Epithelial cell of prostate (primary cell): ENCODE results near the gene ADAMTS2.

Experiments
- DNase-seq: peaks from one replicate; pipeline ENCODE4 v3.0.0-alpha.2; 2011; ENCODE audit warnings: low read depth, low spot score
- H3K27ac ChIP-seq: fragments of 450-650 bp; 2 replicates; pipeline ENCODE4 v1.5.1; 2017; ENCODE audit warnings: mild to moderate bottlenecking

Gene ADAMTS2

DNA sequence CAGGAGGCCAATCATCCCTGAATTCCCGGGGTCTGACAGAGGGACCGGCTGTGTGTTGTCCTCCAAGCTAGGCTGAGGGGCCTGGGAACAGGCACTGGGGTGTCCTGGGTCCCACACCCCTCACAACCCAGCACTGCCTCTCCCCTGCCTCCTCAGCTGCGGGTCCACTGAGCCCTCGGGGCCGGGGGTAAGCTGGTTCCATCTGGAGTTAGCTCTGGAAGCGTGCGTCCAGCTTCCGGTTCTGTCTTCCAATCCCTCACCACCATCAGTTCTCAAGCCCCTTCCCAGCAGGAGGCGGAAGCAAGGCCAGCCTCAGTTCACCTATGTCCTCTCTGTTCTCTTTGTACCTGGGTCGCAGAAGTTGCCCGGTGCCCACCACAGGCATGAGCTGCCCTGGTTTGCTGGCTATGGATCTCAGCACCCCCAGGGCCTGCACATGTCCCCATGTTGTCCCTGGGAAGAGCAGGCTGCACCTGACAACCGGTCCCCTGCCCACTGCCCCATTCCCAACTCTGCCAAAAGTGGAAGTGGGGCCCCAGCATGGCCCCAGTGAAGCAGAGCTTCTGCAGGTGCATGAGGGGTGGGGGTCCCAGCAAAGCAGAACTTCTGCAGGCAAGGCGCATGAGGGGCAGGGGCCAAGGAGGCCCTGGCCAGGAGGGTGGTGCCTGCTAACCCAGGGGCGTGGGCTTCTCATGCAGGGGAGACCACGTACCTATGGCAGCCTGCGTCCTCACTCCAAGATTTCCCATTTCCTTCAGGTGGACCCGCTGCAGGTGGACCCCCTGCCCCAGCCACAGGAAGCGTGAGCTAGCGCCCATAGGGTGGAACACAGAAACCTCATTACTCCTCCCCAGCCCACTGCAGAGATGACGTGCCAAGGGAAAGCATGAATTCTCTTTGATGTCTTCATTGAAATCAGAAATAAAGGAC, 173.2 kb downstream of the ADAMTS2 start:
- H3K27ac ChIP-seq, result no peak overlapping the region
- DNase-seq, result no peak

DNA sequence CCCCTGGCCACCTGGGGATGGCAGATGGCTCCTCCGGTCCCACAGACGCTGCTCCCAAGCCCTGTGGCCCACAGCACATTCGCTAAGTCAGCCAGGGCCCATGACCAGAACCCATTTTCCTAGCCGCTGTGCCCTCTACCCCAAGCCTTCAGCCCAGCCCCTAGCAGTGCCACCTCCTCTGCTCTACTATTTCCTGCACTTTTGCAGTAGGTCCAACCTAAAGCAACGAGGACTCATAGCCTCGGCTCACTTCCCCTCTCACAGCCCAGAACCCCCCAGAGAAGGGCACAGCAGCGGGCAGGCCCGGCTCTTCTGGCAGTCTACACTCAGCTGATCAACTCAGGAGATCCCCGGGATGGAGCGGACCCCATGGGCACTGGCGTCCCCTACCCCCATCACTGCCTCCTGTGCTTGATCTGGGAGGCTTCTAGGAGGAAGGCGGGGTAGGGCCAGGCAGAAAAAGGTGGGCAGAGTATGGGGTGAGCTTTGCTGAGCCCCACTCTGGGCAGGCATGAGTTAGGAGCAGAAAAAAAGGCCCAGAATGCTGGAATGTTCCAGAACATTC, 173.9 kb downstream of the ADAMTS2 start:
- no peak overlapping the region for H3K27ac ChIP-seq
- DNase-seq, result no peak

DNA sequence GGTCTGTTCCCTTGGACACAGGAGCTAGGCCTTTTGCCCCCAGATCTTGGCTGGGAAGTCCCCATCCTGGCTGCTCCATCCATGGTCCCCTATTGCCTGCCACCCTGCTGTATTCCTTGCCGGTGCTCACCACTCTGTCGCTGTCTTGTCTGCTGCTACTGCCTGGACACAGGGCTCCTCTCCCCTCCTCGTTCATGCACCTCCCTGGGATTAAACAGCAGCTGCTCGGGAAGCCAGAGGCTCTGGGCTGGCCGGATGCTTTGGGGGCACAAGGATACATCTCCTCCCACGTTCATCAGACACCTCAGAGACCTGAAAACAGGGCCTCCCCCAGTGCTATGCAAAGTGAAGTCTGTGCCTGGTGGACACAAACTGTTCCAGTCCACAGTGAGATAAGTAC, 174.7 kb downstream of the ADAMTS2 start:
- DNase-seq, result no peak
- no peak overlapping the region for H3K27ac ChIP-seq

DNA sequence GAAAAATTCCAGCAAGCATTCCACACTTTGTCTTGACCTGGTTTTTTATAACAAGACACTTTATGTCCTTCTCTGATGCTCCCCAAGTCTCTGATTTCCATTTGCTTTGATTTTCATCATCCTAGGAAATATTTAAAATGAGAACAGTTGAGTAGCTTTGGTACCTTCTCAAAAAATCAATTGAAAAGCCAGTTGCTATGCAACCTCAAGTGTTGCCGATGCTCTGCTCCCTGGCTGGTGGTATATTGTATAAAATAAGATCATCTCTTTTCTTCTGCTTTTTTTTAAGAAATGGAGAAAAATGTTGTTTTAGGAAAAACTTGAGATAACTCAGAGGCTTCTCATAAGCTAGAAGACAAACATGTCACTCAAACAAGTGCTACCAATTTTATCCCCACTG, 175.4 kb downstream of the ADAMTS2 start:
- no peak for DNase-seq
- H3K27ac ChIP-seq, result no peak overlapping the region

DNA sequence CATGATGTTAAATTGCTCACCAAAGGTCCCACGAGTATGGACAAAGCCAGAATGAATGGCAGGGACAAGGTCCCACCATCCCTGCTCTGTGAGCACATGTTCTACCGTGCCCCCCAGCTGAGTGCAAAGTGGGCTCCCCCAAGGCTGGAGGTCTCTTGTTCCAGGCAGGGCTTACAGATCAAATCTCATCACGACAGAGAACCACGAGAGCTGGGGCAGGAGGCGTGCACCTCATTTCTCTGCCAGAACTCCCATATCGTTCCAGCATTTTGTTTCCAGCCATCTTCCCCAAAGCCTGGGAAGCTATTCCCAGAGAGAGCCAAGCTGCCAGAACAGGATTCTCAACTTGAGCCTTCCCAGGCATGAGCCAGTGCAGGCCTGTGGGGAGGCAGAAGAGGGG, 176.6 kb downstream of the ADAMTS2 start:
- no peak for DNase-seq
- H3K27ac ChIP-seq, result no peak overlapping the region

DNA sequence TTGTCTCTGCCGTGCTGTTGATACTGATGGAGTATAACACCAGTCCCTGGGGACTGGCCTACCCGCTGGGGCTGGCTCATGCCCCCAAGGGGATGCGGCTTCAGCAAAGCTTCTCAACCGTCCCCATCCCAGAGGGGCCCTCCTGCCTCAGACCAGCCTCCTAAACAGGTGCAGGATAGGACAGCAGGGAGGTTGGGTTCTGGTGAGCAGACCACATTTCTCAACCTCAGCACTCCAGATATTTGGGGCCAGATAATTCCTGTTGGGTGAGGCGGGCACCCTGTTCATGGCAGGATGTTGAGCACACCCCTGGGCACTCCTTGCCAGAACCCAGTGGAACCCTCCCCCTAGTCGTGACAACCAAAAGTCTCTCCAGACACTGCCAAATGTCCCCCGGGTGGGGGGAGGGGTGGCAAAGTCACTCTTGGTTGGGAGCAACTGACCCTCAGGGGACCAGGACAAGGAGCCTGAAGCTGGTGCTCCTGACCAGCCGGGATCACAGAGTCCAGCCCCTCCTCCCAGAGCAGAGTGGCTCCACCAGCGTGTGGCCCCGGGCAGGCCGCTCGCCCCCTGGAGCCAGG, 177.3 kb downstream of the ADAMTS2 start:
- no peak for DNase-seq
- H3K27ac ChIP-seq, result no peak overlapping the region

DNA sequence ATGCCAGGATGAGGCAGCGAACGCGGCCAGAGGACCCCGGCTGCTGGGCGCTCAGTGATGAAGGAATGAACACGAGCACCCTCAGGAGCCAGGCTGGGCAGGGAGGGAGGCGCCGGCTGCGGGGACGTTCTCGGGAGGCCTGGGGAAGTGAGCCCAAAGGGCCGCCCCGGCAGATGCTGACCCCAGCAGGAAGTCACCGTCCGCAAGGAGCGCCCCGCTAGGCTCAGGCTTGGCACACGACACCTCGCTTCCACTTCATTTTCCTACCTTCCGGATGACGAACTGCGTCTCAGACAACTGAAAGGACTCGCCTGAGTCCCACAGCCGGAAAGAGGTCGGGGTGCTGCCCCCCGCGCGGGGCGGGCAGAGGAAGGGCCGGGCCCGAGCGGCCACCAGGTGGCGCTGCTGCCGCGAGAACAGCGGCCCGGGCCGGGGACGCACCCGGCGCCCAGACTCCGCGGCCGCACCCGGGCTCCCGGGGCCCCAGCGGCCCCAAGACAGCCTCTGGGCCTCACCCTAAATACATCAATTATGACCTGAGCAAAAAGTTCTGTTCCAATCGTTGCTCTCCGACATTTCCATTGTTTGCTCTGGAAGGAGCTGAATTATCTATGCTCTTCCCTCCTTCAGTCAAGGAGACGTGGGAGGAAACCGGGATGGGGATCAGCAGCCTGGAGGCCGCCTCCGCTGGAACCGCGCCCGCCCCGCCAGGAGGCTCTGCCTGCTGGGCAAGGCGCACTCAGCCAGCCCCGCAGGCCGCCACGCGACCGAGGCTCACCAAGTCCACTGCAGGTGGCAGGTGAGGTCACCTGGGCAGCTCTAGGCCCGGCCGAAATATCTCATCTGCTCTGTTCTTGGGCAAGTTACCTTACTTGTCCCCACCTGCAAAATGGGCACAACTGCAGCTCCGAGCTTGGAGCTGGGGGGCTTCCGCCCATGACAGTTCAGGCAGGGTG, 178.1 kb downstream of the ADAMTS2 start:
- DNase-seq, result no peak
- H3K27ac ChIP-seq, result no peak overlapping the region

DNA sequence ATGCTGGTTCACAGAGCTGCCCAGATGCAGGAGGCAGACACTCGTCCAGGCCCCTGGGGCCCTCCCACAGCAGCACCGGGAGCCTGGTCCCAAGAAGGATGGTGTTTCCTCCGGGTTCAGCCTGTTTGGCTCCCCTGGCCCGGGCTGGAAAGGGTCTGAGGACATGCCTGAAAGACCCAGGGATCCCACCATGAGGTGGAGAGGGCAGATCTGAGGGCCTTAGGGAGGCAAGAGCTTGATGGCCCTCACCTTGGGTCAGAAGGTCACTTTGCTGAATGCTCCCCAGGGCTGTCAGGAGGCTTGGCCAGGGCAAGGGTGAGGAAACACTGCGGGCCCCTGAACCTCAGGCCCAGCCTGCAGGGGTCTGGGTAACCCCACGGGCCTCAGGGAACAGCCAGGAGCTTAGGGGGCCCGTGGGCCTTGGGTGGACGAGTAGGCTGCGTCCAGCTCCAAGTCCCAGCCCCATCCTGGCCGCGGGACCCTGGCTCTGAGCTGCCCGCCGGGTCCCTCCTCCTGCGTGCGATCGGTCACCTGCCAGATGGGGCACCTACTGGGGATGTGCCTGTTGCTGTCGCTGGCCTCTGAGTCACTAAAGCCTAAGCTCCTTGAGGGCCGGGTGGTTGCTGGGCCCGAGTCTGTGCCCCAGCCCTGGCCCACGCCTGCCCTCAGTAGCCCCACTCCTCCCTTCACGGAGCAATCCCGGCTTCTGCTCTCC, 178.9 kb downstream of the ADAMTS2 start:
- no peak for DNase-seq

DNA sequence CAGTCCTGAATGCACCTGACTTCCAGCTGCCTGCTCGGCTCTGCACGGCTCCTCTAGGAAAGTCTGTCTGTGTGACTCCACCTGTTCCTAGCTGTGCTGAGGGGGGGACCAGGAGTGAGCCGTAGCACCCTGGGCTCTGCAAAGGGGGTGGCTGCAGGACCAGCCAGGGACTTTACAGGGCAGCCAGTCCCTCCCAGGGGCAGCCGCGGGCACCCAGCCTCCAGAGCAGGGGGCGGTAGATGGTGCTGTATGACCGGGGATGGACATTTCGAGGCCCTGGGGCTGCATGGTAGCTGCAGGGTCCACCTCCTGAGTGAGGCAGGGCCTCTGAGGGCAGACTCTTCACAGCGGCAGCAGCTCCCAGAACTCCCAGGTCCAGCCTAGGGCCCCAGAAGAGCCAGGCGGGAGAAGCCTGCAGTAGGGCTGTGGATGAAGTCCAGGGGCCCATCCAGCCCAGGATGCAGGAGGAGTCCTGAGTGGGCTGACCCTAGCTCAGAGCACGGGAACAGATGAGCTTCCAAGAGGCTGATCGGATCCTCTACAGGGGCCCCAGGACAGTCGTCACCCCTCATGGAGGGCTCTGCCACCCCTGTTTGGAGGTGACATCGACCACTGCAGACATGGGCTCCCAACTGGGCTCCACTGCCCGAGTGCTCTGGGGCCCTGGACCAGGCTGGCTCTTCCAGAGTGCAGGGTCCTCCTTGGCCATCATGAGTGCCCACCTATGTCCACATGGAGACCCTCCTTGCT, 179.7 kb downstream of the ADAMTS2 start:
- DNase-seq, result no peak
- H3K27ac ChIP-seq, result no peak overlapping the region

More for the DNA sequence above, 178.9 kb downstream of the ADAMTS2 start:
- H3K27ac ChIP-seq, result no peak overlapping the region

DNA sequence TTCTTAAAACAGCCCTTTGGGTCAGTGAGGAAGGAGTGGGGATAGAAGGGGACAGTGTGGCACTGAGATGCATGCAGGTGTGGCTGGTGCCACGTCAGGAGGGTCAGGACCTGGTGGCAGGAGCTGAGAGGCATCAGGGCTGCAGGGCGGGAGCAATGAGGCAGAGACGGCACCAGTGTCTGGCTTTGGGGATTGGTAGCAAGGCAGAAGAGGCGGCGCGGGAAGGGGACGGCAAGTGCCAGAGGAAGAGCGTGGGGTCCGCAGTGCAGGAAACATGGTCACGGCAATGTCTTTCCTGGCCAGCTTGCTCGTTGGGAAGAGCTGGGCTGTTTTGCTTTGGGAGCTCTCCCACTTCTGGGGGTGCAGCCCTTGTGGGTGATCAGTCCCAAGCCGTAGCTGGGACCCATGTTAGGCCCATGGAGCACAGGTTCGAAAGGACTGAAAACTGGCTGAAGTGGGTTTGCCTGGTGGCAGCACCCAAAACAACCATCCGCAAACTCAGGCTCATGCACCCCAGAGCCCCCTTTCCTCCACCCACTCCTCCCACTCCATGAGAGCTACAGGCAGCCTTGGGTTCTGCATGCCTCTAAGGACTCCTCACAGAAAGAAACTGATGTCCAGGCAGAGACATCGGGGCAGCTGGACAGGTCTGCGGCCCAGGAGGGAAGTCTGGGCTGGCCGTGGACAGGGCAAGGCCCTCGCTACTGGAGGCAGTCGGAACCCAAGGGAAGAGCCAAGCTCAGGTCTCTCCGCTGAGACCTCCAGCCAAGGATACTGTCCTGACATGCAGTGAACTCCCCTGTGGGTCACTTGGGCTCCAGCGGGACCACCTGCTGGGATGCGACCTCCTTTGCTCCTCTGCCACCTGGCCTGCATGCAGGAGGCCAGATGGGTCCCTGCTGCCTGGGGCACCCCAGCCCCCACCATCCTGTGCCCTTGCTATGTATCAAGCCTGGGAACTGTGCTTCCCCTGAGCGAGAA, 180.6 kb downstream of the ADAMTS2 start:
- no peak for DNase-seq

DNA sequence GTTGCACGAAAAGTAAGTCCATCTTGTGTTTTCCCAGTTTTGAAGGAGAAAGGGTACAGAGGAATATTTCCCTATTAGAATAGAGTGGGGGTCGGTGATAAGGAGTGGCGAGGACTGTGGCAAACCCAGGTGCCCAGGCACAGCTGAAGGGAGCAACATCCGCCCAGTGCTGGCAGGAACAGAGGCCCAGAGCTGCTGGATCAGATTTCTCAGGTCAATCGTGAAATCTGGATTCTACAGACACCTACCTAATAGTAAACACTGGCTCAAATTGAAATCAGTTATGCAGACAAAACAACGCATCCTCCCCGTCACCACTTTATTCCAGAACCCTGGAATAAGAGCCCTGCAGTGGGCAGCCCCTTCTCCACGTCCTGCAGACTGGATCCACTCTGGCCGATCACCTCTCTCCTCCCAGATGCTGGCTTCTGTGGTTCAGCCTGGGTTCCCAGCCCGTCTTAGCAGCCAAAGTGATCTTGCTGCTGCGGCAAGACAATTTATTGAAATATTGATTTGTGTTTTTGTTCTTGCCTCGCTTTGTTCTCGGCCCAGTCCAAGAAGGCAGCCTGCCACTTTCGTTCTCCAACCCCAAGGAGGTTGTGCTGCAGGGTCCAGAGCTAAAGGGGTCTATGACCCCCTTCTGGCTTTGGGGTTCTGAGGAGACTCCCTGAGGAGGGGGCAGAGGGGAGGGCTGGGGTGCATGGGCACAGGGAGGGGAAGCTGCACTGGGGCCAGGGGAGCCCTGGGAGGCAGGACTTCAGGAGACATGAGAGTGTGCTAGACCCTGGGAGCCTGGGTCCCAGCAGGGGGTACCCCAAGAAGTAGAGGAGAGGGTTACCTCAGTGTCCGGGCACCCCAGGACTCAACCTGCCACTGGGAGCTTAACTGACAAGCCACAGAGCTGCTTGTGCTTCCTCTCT, 181.8 kb downstream of the ADAMTS2 start:
- no peak overlapping the region for H3K27ac ChIP-seq

More for the DNA sequence above, 180.6 kb downstream of the ADAMTS2 start:
- no peak overlapping the region for H3K27ac ChIP-seq

DNA sequence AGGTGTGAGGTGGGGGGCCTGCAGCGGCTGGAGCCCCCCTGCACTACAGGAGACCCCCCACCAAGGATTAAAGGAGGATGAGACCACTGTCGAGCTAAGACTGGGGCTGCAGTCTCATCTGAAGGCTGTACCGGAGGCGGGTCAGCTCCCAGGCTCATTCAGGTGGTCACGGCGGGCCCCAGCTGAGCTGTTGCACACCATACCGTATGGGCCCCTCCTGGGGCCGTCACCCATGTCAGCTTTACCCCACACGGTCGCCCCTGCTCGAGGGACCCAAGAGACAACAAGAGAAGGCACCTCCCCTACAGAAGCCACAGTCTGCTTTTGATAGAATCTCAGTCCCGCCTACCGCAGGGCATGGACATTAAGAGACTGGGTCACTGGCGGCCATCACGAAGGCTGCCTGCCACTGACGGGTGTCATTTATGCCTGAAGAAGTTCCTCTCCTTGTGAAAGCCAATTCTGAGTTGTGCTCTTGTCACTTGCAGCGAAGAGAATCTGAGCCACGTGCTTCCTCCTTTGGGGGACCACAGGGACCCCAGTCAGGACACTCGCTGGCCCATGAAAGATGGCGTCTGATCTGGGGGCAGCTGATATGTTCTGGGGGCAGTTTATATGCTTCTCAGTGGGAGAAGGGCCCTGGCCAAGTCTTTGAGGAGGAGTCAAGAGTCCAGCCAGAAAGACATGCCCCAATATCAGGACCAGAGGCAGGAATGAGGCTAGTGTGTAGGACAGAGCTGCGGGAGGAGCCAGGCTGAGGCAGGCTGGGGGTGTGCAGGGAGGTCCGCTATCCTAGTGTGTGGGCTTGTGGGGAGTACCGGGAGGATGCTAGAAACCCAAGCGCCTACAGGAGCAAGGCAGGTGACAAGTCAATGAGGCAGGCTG, 182.7 kb downstream of the ADAMTS2 start:
- no peak for DNase-seq
- no peak overlapping the region for H3K27ac ChIP-seq

More for the DNA sequence above, 181.8 kb downstream of the ADAMTS2 start:
- DNase-seq, result no peak

DNA sequence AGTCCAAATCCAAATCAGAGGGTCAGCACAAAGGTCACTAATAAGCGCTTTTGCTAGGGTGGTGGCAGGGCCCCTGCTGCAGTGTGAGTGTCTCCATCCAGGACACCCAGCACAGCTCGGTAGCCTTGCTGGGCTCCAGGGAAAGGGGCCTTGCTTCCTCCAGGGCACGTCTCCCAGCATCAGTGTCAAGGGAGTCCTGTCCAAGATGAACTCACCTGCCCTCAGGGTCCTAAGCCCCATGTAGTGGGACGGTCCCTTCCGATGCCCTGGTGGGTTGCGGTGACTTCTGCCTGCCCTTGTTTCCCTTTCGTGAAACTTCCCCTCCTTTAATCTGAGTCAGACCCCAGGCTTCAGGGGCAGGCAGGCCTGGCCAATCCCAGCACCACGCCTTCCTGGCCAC, 183.4 kb downstream of the ADAMTS2 start:
- DNase-seq, result no peak

DNA sequence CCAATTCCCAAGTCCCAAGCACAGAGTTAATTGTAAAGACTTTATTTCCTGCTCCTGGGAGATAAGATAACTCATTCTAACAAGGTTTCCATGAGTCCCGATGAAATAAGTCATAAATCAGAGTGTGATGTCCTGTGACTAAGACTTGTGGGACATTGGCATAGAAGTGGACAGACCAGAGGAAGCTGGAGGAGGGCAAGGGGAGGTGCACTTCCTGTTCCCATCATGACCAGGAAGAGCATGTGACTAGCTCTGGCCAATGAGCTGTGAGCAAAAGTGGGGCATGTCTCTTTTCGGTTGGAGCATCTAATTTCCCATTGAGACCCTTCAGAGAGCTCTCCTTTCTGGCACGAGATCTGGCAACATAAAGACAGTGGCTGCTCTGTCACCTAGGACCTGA, 184.7 kb downstream of the ADAMTS2 start:
- H3K27ac ChIP-seq, result no peak overlapping the region
- DNase-seq, result no peak

More for the DNA sequence above, 183.4 kb downstream of the ADAMTS2 start:
- H3K27ac ChIP-seq, result no peak overlapping the region

DNA sequence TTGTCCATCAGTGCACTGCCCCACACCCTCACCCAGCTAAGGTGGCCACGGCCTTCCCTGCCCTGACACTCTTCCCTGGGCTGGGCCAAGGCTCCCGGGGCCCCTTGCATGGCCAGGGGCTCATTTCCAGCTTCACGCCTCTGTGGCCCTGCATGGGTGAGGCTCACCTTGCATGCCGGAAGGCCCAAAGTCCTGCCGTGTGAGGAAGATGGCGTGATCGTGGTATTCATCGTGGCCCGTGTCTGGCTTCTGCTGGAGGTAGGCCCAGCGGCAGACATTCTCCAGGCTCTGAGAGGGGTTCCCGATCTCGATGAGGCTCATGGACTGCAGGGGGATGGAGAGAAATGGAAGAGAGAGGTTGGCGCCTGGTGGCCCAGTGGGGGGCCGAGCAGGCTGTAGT, 186.7 kb downstream of the ADAMTS2 start:
- H3K27ac ChIP-seq, result no peak overlapping the region
- DNase-seq, result no peak
